Trophoblast cell (in vitro differentiated cells and primary cell): ENCODE results near the gene TEDC2.

Source experiments
- DNase-seq, 2 donors: peaks; one replicate each; pipeline ENCODE4 v3.0.0-alpha.2; 2016
- H2AFZ ChIP-seq: 2 replicates; pipeline ENCODE4 v1.6.1; 2013; ENCODE audit warnings: low read length, moderate library complexity, mild to moderate bottlenecking; ENCODE audit not compliant: insufficient read depth, poor library complexity
- H2AK5ac ChIP-seq: 2 replicates; pipeline ENCODE4 v1.6.1; 2013; ENCODE audit warnings: mild to moderate bottlenecking, low read length
- H2BK120ac ChIP-seq: 2 replicates; pipeline ENCODE4 v1.6.1; 2013; ENCODE audit warnings: low read length, mild to moderate bottlenecking, moderate library complexity; ENCODE audit not compliant: insufficient read depth, poor library complexity
- H2BK12ac ChIP-seq: 2 replicates; pipeline ENCODE4 v1.6.1; 2013; ENCODE audit warnings: mild to moderate bottlenecking, low read length, moderate library complexity
- H2BK5ac ChIP-seq: 2 replicates; pipeline ENCODE4 v1.6.1; 2013; ENCODE audit warnings: low read length, low read depth, moderate library complexity, mild to moderate bottlenecking; ENCODE audit not compliant: poor library complexity
- H3K14ac ChIP-seq: 2 replicates; pipeline ENCODE4 v1.6.1; 2013; ENCODE audit warnings: mild to moderate bottlenecking, low read length
- H3K18ac ChIP-seq: 2 replicates; pipeline ENCODE4 v1.6.1; 2013; ENCODE audit warnings: mild to moderate bottlenecking, low read length
- H3K23ac ChIP-seq: 2 replicates; pipeline ENCODE4 v1.6.1; 2013; ENCODE audit warnings: low read length
- H3K27ac ChIP-seq: 2 replicates; pipeline ENCODE4 v1.5.1; 2013; ENCODE audit warnings: low read depth, mild to moderate bottlenecking, inconsistent platforms, low read length, moderate library complexity
- H3K27me3 ChIP-seq: 2 replicates; pipeline ENCODE4 v1.6.1; 2013; ENCODE audit warnings: inconsistent platforms, mild to moderate bottlenecking, low read length, moderate library complexity; ENCODE audit not compliant: insufficient read depth
- H3K36me3 ChIP-seq, 2 experiments: 1 replicate in 1 of 2; 2 replicates in 1 of 2; pipeline ENCODE4 v1.6.1; 2013; ENCODE audit warnings: low read length in 2 of 2, mild to moderate bottlenecking in 2 of 2, moderate library complexity in 1 of 2; ENCODE audit not compliant: insufficient read depth in 2 of 2, control insufficient read depth in 1 of 2
- H3K4ac ChIP-seq: 2 replicates; pipeline ENCODE4 v1.6.1; 2013; ENCODE audit warnings: low read depth, mild to moderate bottlenecking, low read length, moderate library complexity
- H3K4me1 ChIP-seq, 2 experiments: 1 replicate in 1 of 2; 2 replicates in 1 of 2; pipeline ENCODE4 v1.6.1; 2013; ENCODE audit warnings: low read length in 2 of 2, mild to moderate bottlenecking in 2 of 2, moderate library complexity in 1 of 2; ENCODE audit not compliant: insufficient read depth in 2 of 2, control insufficient read depth in 1 of 2
- H3K4me2 ChIP-seq: 2 replicates; pipeline ENCODE4 v1.6.1; 2013; ENCODE audit warnings: inconsistent platforms, mild to moderate bottlenecking, low read length, moderate library complexity
- H3K4me3 ChIP-seq: 2 replicates; pipeline ENCODE4 v1.5.1; 2013; ENCODE audit warnings: mild to moderate bottlenecking, low read depth, low read length, inconsistent platforms
- H3K79me1 ChIP-seq: one replicate; pipeline ENCODE4 v1.6.1; 2013; ENCODE audit warnings: low read length
- H3K79me2 ChIP-seq: 2 replicates; pipeline ENCODE4 v1.6.1; 2013; ENCODE audit warnings: low read length, mild to moderate bottlenecking; ENCODE audit not compliant: control insufficient read depth, insufficient read depth, poor library complexity
- H3K9ac ChIP-seq: 2 replicates; pipeline ENCODE4 v1.6.1; 2013; ENCODE audit warnings: mild to moderate bottlenecking, low read length
- H3K9me3 ChIP-seq: 2 replicates; pipeline ENCODE4 v1.6.1; 2013; ENCODE audit warnings: low read depth, mild to moderate bottlenecking, control low read depth, inconsistent platforms, low read length; ENCODE audit not compliant: insufficient read depth
- H4K12ac ChIP-seq: 2 replicates; pipeline ENCODE4 v1.6.1; 2013; ENCODE audit warnings: low read depth, mild to moderate bottlenecking, low read length, moderate library complexity
- H4K8ac ChIP-seq: 2 replicates; pipeline ENCODE4 v1.6.1; 2013; ENCODE audit warnings: low read depth, mild to moderate bottlenecking, low read length, moderate library complexity
- H4K91ac ChIP-seq: one replicate; pipeline ENCODE4 v1.6.1; 2013; ENCODE audit warnings: low read depth, mild to moderate bottlenecking, low read length, moderate library complexity
- WGBS: extraction: QIAGEN DNeasy Blood & Tissue Kit; methylation state at CpG from one replicate; pipeline ENCODE4 v1.1.7; 2013; ENCODE audit warnings: missing lambda C conversion rate; ENCODE audit not compliant: insufficient read length, insufficient coverage; ENCODE audit errors: extremely low coverage; 5-methylcytosine and 5-hydroxymethylcytosine counted together

Gene TEDC2

GRCh38 chr16:2470603-2471015, 10.7 kb downstream of the TEDC2 start:
- H3K4me1 ChIP-seq = peaks cover 29 to 37% of the 10 kb centered on the region in 2 experiments
- no peak overlapping the region for H3K4me3 ChIP-seq
- H3K36me3 ChIP-seq = no peaks in the 10 kb centered on the region
- H3K79me1 ChIP-seq = peaks cover 8% of the 10 kb centered on the region
- no peak overlapping the region for H3K4ac ChIP-seq
- no peak overlapping the region for H3K27ac ChIP-seq
- peaks cover 58% of the 10 kb centered on the region for H3K27me3 ChIP-seq
- no peak overlapping the region for H4K91ac ChIP-seq
- H3K9ac ChIP-seq = no peak overlapping the region
- no peak overlapping the region for H4K8ac ChIP-seq
- H3K23ac ChIP-seq = no peak overlapping the region
- H3K18ac ChIP-seq = no peak overlapping the region
- H2BK5ac ChIP-seq = no peak overlapping the region
- no peak overlapping the region for H2AK5ac ChIP-seq
- H2BK12ac ChIP-seq = no peak overlapping the region
- H4K12ac ChIP-seq = no peak overlapping the region
- DNase-seq = peak in 1 of 2 donors; percentile 10
- H2AFZ ChIP-seq = no peak overlapping the region
- peaks cover 7% of the 10 kb centered on the region for H3K9me3 ChIP-seq
- no CpG with 5 or more reads among the region's 9 CpGs for WGBS
- no peak overlapping the region for H3K14ac ChIP-seq
- no peak overlapping the region for H2BK120ac ChIP-seq
- no peak overlapping the region for H3K4me2 ChIP-seq
- H3K79me2 ChIP-seq = peaks cover 9% of the 10 kb centered on the region

GRCh38 chr16:2471016-2471652, 11.2 kb downstream of the TEDC2 start, which contains the start of gene NTN3:
NTN3 (plus strand) TSS chr16:2471297; CDS start chr16:2471702, 405 bp downstream.
- H3K79me2 ChIP-seq = peaks cover 9% of the 10 kb centered on the region
- H3K27ac ChIP-seq = no peak within 1 kb of the TSS
- H3K4me2 ChIP-seq = peak within 1 kb of the TSS; percentile 52
- peaks cover 58% of the 10 kb centered on the region for H3K27me3 ChIP-seq
- WGBS = no CpG with 5 or more reads among the region's 59 CpGs
- no peak within 1 kb of the TSS for H3K4ac ChIP-seq
- H2BK120ac ChIP-seq = no peak within 1 kb of the TSS
- no peak within 1 kb of the TSS for H2BK12ac ChIP-seq
- H2AFZ ChIP-seq = no peak within 1 kb of the TSS
- peaks cover 8% of the 10 kb centered on the region for H3K79me1 ChIP-seq
- H3K36me3 ChIP-seq = no peaks in the 10 kb centered on the region
- no peak within 1 kb of the TSS for H4K8ac ChIP-seq
- no peak within 1 kb of the TSS for H3K4me3 ChIP-seq
- H2AK5ac ChIP-seq = no peak within 1 kb of the TSS
- no peak within 1 kb of the TSS for H3K9ac ChIP-seq
- H3K9me3 ChIP-seq = peaks cover 7% of the 10 kb centered on the region
- H3K18ac ChIP-seq = no peak within 1 kb of the TSS
- DNase-seq = no peak
- no peak within 1 kb of the TSS for H2BK5ac ChIP-seq
- no peak within 1 kb of the TSS for H3K14ac ChIP-seq
- no peak within 1 kb of the TSS for H3K23ac ChIP-seq
- H4K12ac ChIP-seq = no peak within 1 kb of the TSS
- H4K91ac ChIP-seq = no peak within 1 kb of the TSS
- H3K4me1 ChIP-seq = peaks cover 33 to 42% of the 10 kb centered on the region in 2 experiments

- H3K18ac ChIP-seq = no peak overlapping the region
- H2AK5ac ChIP-seq = no peak overlapping the region
- no peak overlapping the region for H4K12ac ChIP-seq
- no peak overlapping the region for H3K14ac ChIP-seq
- H3K4me1 ChIP-seq = peaks cover 33 to 42% of the 10 kb centered on the region in 2 experiments
- H3K23ac ChIP-seq = no peak overlapping the region
- H3K79me1 ChIP-seq = peaks cover 8% of the 10 kb centered on the region
- H3K4ac ChIP-seq = no peak overlapping the region
- H2BK120ac ChIP-seq = no peak overlapping the region
- no peak overlapping the region for H3K4me3 ChIP-seq
- H4K91ac ChIP-seq = no peak overlapping the region
- H2BK12ac ChIP-seq = no peak overlapping the region
- H2AFZ ChIP-seq = no peak overlapping the region
- WGBS = no CpG with 5 or more reads among the region's 61 CpGs
- H2BK5ac ChIP-seq = no peak overlapping the region
- no peak overlapping the region for H3K27ac ChIP-seq
- peak in 1 of 2 donors; percentile 12 for DNase-seq
- peak overlapping the region; percentile 52 for H3K4me2 ChIP-seq
- H4K8ac ChIP-seq = no peak overlapping the region
- no peak overlapping the region for H3K9ac ChIP-seq
- peaks cover 7% of the 10 kb centered on the region for H3K9me3 ChIP-seq
- H3K79me2 ChIP-seq = peaks cover 9% of the 10 kb centered on the region
- no peaks in the 10 kb centered on the region for H3K36me3 ChIP-seq
- H3K27me3 ChIP-seq = peaks cover 58% of the 10 kb centered on the region
Measured at GRCh38 chr16:2471653-2472487, 12.0 kb downstream of the TEDC2 start.

DNA sequence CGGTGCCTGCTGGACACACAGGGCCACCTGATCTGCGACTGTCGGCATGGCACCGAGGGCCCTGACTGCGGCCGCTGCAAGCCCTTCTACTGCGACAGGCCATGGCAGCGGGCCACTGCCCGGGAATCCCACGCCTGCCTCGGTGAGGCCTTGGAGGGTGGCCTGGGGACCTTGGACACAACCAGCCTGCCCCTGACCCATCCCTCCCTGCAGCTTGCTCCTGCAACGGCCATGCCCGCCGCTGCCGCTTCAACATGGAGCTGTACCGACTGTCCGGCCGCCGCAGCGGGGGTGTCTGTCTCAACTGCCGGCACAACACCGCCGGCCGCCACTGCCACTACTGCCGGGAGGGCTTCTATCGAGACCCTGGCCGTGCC, 12.6 kb downstream of the TEDC2 start:
- no peak for DNase-seq
- Histone ChIP-seq H3K79me1 (peaks cover 8% of the 10 kb centered on the region), H2AK5ac (no peak overlapping the region), H3K36me3 (no peaks in the 10 kb centered on the region), H4K91ac (no peak overlapping the region), H2BK12ac (no peak overlapping the region), H3K27me3 (peaks cover 58% of the 10 kb centered on the region), H4K12ac (no peak overlapping the region), H3K79me2 (peaks cover 9% of the 10 kb centered on the region), H3K23ac (no peak overlapping the region), H3K9me3 (peaks cover 7% of the 10 kb centered on the region), H3K4ac (no peak overlapping the region), H3K4me2 (no peak overlapping the region), H3K4me3 (no peak overlapping the region), H2BK120ac (no peak overlapping the region), H4K8ac (no peak overlapping the region), H3K27ac (no peak overlapping the region), H2AFZ (no peak overlapping the region), H2BK5ac (no peak overlapping the region), H3K14ac (no peak overlapping the region), H3K4me1 (peaks cover 33 to 38% of the 10 kb centered on the region in 2 experiments), H3K9ac (no peak overlapping the region), H3K18ac (no peak overlapping the region)
- no CpG with 5 or more reads among the region's 27 CpGs for WGBS
